Upper lobe of left lung (tissue), 6 donors: ENCODE results near the gene A1BG. TPM values are rescaled to one million over a fixed set of nuclear protein-coding genes. Genes with fewer than 3 reads are reported as not detected.

Source experiments
- ATAC-seq, 2 donors: fragments of 200-7000 bp; cut with Tn5 transposase; one replicate each; pipeline ENCODE4 v1.9.1; 2022; ENCODE audit warnings: mild to moderate bottlenecking in 2 of 2, moderate library complexity in 2 of 2; ENCODE audit not compliant: low FRiP score in 2 of 2
- DNase-seq, 2 donors: peaks; one replicate each; pipeline ENCODE4 v3.0.0-alpha.2; 2019 to 2020
- H3K27ac ChIP-seq, 4 donors: fragments of 200-600 bp; sonication (generic); one replicate each; pipeline ENCODE4 v1.5.1; 2016 to 2019
- H3K27me3 ChIP-seq, 4 donors: fragments of 200-600 bp; sonication (generic); one replicate each; pipeline ENCODE4 v1.5.1; 2017 to 2019
- H3K36me3 ChIP-seq, 4 donors: fragments of 200-600 bp; sonication (generic); one replicate each; pipeline ENCODE4 v1.5.1; 2016 to 2019
- H3K4me1 ChIP-seq, 4 donors: fragments of 200-600 bp; sonication (generic); one replicate each; pipeline ENCODE4 v1.5.1; 2018 to 2019
- H3K4me3 ChIP-seq, 4 donors: fragments of 200-600 bp; sonication (generic); one replicate each; pipeline ENCODE4 v1.5.1; 2017 to 2019; ENCODE audit warnings: mild to moderate bottlenecking in 2 of 4, moderate library complexity in 1 of 4
- H3K9me3 ChIP-seq, 4 donors: fragments of 200-600 bp; sonication (generic); one replicate each; pipeline ENCODE4 v1.5.1; 2018 to 2019
- EP300 ChIP-seq, 4 donors: sonication (generic); formaldehyde crosslinking; IDR thresholded peaks; one replicate each; pipeline ENCODE4 v1.5.1; 2017; ENCODE audit warnings: antibody characterized with exemption in 4 of 4, control low read depth in 2 of 4
- POLR2A ChIP-seq, 4 donors: fragments of 450-650 bp; IDR thresholded peaks; one replicate each; pipeline ENCODE4 v1.5.1; 2016 to 2017; ENCODE audit warnings: antibody characterized with exemption in 4 of 4, mild to moderate bottlenecking in 2 of 4
- POLR2AphosphoS5 ChIP-seq, 2 donors: sonication (generic); formaldehyde crosslinking; IDR thresholded peaks; one replicate each; pipeline ENCODE4 v1.5.1; 2017; ENCODE audit warnings: antibody characterized with exemption in 2 of 2
- WGBS, 2 donors: methylation state at CpG; one replicate each; pipeline ENCODE4 v1.1.5; 2017 to 2018; 5-methylcytosine and 5-hydroxymethylcytosine counted together
- total RNA-seq, 6 donors: library from RNA; depleted of rRNA in 4 of 6; stranded (reverse); fragments of >200 nt in 4 of 6; gene quantifications; one replicate each; pipeline versions ENCODE4 v1.1.0 to v1.2.1, GENCODE V29; 2016 to 2021
- TF ChIP-seq, protein P1 (sequence below), 6 experiments: fragments of 450-650 bp in 4 of 6; fragments of 200-600 bp in 2 of 6; sonication (generic) in 2 of 6; IDR thresholded peaks; one replicate each; pipeline ENCODE4 v1.5.1; 2016 to 2019; ENCODE audit warnings: antibody characterized with exemption in 6 of 6
- donor health status: DM: no; HTN: no; CAD: no; lungs with moderate emphysema.
- donor health status: DM: no; HTN: yes; CAD: no; lungs with severe emphysema.

A1BG gene
- total RNA-seq, 6 donors from 2014 or later = 8.4 to 26.6 (median 16.4) TPM

DNA sequence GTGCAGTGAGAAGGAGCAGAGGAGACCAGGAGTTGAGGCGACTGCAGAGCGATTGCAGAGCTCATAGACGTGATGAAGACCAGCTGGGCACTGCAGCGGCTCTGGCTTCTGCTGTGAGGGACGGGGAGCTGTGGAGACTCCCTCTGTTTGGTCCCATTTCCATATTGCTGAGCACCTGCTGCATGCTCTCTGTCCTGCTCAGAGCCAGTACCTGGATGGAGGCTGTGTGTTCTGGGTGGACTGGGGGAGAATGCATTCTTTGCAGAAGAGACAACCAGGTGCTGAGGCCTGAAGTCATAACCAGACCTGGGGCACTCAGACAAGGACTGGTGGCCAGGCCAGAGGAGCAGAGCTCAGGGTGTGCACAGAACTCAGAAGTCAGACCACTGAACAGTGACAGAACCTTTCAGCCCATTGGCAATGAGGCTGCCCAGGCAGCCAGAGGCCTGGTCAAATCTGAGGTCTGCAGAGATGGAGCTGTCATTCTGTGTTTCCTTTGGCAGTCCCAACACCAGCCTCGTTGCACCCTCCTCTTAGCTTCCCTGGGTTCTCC is 1.3 kb upstream of the A1BG start:
- no peak for ATAC-seq
- 86 to 90% methylated on average over 5 to 6 of the region's 6 CpGs for WGBS, 2 donors
- Histone ChIP-seq H3K36me3 (peaks cover 0 to 11% (median 0%) of the 10 kb centered on the region in 4 donors), H3K9me3 (no peaks in the 10 kb centered on the region), H3K27me3 (peaks cover 0 to 19% (median 4%) of the 10 kb centered on the region in 4 donors), H3K4me3 (no peak overlapping the region), H3K4me1 (peaks cover 7 to 29% (median 19%) of the 10 kb centered on the region in 4 donors), H3K27ac (no peak overlapping the region)
- TF ChIP-seq POLR2AphosphoS5 (IDR thresholded peaks at IDR 0.05) (no peak), POLR2A (IDR thresholded peaks at IDR 0.05) (no peak), EP300 (IDR thresholded peaks at IDR 0.05) (no peak)
- TF ChIP-seq, protein P1, sequence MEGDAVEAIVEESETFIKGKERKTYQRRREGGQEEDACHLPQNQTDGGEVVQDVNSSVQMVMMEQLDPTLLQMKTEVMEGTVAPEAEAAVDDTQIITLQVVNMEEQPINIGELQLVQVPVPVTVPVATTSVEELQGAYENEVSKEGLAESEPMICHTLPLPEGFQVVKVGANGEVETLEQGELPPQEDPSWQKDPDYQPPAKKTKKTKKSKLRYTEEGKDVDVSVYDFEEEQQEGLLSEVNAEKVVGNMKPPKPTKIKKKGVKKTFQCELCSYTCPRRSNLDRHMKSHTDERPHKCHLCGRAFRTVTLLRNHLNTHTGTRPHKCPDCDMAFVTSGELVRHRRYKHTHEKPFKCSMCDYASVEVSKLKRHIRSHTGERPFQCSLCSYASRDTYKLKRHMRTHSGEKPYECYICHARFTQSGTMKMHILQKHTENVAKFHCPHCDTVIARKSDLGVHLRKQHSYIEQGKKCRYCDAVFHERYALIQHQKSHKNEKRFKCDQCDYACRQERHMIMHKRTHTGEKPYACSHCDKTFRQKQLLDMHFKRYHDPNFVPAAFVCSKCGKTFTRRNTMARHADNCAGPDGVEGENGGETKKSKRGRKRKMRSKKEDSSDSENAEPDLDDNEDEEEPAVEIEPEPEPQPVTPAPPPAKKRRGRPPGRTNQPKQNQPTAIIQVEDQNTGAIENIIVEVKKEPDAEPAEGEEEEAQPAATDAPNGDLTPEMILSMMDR (IDR thresholded peaks at IDR 0.05) = no peak
- DNase-seq = no peak

- Histone ChIP-seq H3K4me3 (no peak overlapping the region), H3K9me3 (no peaks in the 10 kb centered on the region), H3K4me1 (peaks cover 7 to 29% (median 19%) of the 10 kb centered on the region in 4 donors), H3K27me3 (peaks cover 0 to 19% (median 4%) of the 10 kb centered on the region in 4 donors), H3K36me3 (peaks cover 0 to 11% (median 0%) of the 10 kb centered on the region in 4 donors), H3K27ac (no peak overlapping the region)
- 79 to 92% methylated on average over 9 to 14 of the region's 15 CpGs for WGBS, 2 donors
- ATAC-seq = no peak
- DNase-seq = no peak
- TF ChIP-seq EP300 (IDR thresholded peaks at IDR 0.05) = no peak
- no peak for TF ChIP-seq POLR2A (IDR thresholded peaks at IDR 0.05)
- TF ChIP-seq, protein P1 (IDR thresholded peaks at IDR 0.05) = no peak
- no peak for TF ChIP-seq POLR2AphosphoS5 (IDR thresholded peaks at IDR 0.05)
Observed at GRCh38 chr19:58353717-58354477, 605 bp upstream of the A1BG start.

DNA sequence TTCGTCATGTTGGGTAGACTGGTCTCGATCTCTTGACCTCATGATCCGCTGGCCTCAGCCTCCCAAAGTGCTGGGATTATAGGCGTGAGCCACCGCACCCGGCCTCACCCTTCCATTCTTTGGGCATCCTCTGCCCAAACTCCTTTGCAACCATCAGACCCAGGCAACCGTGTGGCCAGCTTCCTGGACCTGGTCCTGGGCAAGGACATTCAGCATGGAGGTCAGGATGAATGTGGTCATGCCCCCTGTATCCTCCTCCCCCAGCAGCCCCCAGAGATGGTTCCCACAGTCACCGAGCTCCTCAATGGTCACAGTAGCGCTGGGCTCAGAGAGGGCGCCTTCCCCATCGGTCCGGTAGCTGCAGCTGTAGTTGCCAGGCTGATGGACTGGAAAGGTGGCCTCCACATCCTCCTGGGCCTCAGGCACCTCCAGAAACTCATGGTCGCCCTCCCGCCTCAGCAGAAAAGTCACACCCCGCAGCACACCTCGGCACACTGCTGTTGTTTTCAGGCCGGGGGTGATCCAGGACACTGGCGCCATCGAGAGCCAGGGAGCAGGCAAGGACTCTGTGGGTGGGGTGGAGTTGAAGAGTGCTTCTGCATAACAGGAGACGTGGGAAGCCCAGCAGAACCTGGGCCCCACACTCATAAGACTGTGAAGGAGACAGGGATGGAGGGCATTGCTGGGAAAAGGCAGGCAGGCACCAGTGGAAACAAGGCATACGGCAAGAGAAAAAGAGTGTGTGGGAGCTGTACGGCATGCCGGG is 1.1 kb downstream of the A1BG start:
- 80 to 91% methylated on average over 14 to 23 of the region's 23 CpGs for WGBS, 2 donors
- Histone ChIP-seq H3K4me3 (no peak overlapping the region), H3K36me3 (peaks cover 0 to 11% (median 0%) of the 10 kb centered on the region in 4 donors), H3K9me3 (no peaks in the 10 kb centered on the region), H3K4me1 (peaks cover 16 to 39% (median 24%) of the 10 kb centered on the region in 4 donors), H3K27ac (no peak overlapping the region), H3K27me3 (peaks cover 0 to 23% (median 5%) of the 10 kb centered on the region in 4 donors)
- DNase-seq (peak in 1 of 2 donors; percentile 32), ATAC-seq (no peak)
- no peak for TF ChIP-seq POLR2A (IDR thresholded peaks at IDR 0.05)

GRCh38 chr19:58351558-58351878 is 1.8 kb downstream of the A1BG start:
- DNase-seq (no peak), ATAC-seq (no peak)
- peaks cover 0 to 20% (median 3%) of the 10 kb centered on the region in 4 donors for H3K27me3 ChIP-seq
- H3K27ac ChIP-seq = no peak overlapping the region
- H3K36me3 ChIP-seq = peaks cover 0 to 11% (median 0%) of the 10 kb centered on the region in 4 donors
- H3K4me1 ChIP-seq = peaks cover 12 to 39% (median 23%) of the 10 kb centered on the region in 4 donors
- no peak overlapping the region for H3K4me3 ChIP-seq
- TF ChIP-seq, protein P1 (IDR thresholded peaks at IDR 0.05) = no peak
- TF ChIP-seq POLR2AphosphoS5 (IDR thresholded peaks at IDR 0.05) (no peak), POLR2A (IDR thresholded peaks at IDR 0.05) (no peak), EP300 (IDR thresholded peaks at IDR 0.05) (no peak)
- WGBS, 2 donors = 82 to 94% methylated on average over 5 to 9 of the region's 9 CpGs
- H3K9me3 ChIP-seq = no peaks in the 10 kb centered on the region
